SK-N-SH (cell line): ENCODE results near the gene RPA1.

Source experiments
- FOSL2 ChIP-seq: IDR thresholded peaks from 2 replicates; pipeline ENCODE4 v1.4.0; 2012; ENCODE audit warnings: low read depth, mild to moderate bottlenecking, moderate library complexity, borderline replicate concordance
- POLR2AphosphoS5 ChIP-seq: IDR thresholded peaks from 2 replicates; pipeline ENCODE4 v1.6.1; 2012; ENCODE audit warnings: low read depth, low read length
- TF ChIP-seq, protein P1 (sequence below): fragments of 200-600 bp; sonication (generic); IDR thresholded peaks from 2 replicates; pipeline ENCODE4 v1.6.1; 2017; ENCODE audit warnings: antibody characterized with exemption, mild to moderate bottlenecking, moderate library complexity

DNA sequence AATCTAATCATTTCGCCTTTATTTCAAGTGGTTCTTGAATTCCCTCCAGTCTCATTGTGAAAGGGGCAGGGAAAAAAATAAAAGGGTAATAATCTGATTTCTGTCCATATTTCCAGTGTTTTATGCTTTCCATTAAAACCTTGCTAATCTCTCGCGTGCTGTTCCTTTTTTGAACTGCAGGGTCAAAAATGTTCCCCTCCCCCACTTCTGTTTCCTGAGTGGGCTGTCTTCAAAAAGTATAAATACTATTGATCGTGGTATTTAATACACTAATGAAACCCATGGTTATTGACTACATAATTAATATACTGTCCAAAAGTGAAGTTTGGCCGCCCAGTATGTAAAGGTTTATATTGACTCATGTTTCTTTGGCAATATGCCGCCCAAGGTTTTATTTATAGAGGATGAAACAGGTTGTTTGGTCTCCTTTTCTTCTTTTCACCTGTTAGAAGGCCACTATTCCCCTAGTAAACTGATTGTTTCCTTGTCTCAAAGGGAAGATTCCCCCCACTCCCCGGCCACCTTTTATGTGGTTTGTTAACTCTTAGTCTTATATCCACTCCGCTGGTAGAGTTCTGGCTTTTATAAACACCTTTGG, 69.7 kb downstream of the RPA1 start:
- no peak for TF ChIP-seq FOSL2
- no peak for TF ChIP-seq POLR2AphosphoS5
- TF ChIP-seq, protein P1, sequence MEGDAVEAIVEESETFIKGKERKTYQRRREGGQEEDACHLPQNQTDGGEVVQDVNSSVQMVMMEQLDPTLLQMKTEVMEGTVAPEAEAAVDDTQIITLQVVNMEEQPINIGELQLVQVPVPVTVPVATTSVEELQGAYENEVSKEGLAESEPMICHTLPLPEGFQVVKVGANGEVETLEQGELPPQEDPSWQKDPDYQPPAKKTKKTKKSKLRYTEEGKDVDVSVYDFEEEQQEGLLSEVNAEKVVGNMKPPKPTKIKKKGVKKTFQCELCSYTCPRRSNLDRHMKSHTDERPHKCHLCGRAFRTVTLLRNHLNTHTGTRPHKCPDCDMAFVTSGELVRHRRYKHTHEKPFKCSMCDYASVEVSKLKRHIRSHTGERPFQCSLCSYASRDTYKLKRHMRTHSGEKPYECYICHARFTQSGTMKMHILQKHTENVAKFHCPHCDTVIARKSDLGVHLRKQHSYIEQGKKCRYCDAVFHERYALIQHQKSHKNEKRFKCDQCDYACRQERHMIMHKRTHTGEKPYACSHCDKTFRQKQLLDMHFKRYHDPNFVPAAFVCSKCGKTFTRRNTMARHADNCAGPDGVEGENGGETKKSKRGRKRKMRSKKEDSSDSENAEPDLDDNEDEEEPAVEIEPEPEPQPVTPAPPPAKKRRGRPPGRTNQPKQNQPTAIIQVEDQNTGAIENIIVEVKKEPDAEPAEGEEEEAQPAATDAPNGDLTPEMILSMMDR, result peak; percentile 48
